ENCODE results near the gene KLHL3. TPM values are rescaled to one million over a fixed set of nuclear protein-coding genes. Genes with fewer than 3 reads are reported as not detected.

The KLHL3 gene
- total RNA-seq, 1 experiment from 2014 or later, result 0.58 TPM

GRCh38 chr5:137612576-137612975 lies 123.3 kb downstream of the KLHL3 start:
- POLR2A ChIA-PET (ENCODE audit: low non-redundant PET), result no interaction called here
- H3K36me3 ChIP-seq (ENCODE audit: insufficient read depth, low read length, poor library complexity, severe bottlenecking), result no peaks in the 10 kb centered on the region
- no peak overlapping the region for H3K27ac ChIP-seq (ENCODE audit: low read depth, low read length, poor library complexity, severe bottlenecking)
- no TSS peak for BruUV-seq (replicated peaks)
- no peaks in the 10 kb centered on the region for H3K4me1 ChIP-seq (ENCODE audit: insufficient read depth, low read length, poor library complexity, severe bottlenecking)
- TF ChIP-seq, protein P1, sequence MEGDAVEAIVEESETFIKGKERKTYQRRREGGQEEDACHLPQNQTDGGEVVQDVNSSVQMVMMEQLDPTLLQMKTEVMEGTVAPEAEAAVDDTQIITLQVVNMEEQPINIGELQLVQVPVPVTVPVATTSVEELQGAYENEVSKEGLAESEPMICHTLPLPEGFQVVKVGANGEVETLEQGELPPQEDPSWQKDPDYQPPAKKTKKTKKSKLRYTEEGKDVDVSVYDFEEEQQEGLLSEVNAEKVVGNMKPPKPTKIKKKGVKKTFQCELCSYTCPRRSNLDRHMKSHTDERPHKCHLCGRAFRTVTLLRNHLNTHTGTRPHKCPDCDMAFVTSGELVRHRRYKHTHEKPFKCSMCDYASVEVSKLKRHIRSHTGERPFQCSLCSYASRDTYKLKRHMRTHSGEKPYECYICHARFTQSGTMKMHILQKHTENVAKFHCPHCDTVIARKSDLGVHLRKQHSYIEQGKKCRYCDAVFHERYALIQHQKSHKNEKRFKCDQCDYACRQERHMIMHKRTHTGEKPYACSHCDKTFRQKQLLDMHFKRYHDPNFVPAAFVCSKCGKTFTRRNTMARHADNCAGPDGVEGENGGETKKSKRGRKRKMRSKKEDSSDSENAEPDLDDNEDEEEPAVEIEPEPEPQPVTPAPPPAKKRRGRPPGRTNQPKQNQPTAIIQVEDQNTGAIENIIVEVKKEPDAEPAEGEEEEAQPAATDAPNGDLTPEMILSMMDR (conservative IDR thresholded peaks at IDR 0.05; ENCODE audit: low read depth, low read length), result no peak
- TF ChIP-seq EZH2 (IDR thresholded peaks at IDR 0.05; ENCODE audit: borderline replicate concordance, low read depth, low read length, poor library complexity, severe bottlenecking), result no peak
- DNase-seq (ENCODE audit: low spot score), result no peak
- H3K27me3 ChIP-seq (replicated peaks; ENCODE audit: insufficient read depth, low read depth, low read length, poor library complexity), result peaks cover 1% of the 10 kb centered on the region
- no peak overlapping the region for H3K4me3 ChIP-seq (ENCODE audit: low read depth, low read length, poor library complexity, severe bottlenecking)
- CTCF ChIA-PET, result no interaction called here
- intact Hi-C loops (cut with micrococcal nuclease; ENCODE audit: unreplicated experiment), result no loop called here
- H3K9me3 ChIP-seq (ENCODE audit: low read depth, low read length, poor library complexity, severe bottlenecking), result no peaks in the 10 kb centered on the region

- Histone ChIP-seq H3K36me3 (ENCODE audit: insufficient read depth, low read length, poor library complexity, severe bottlenecking) (no peaks in the 10 kb centered on the region), H3K4me1 (ENCODE audit: insufficient read depth, low read length, poor library complexity, severe bottlenecking) (no peaks in the 10 kb centered on the region), H3K4me3 (ENCODE audit: low read depth, low read length, poor library complexity, severe bottlenecking) (no peak overlapping the region), H3K27ac (ENCODE audit: low read depth, low read length, poor library complexity, severe bottlenecking) (no peak overlapping the region), H3K9me3 (ENCODE audit: low read depth, low read length, poor library complexity, severe bottlenecking) (no peaks in the 10 kb centered on the region), H3K27me3 (replicated peaks; ENCODE audit: insufficient read depth, low read depth, low read length, poor library complexity) (peaks cover 8% of the 10 kb centered on the region)
- DNase-seq (ENCODE audit: low spot score), result no peak
- CTCF ChIA-PET, result no interaction called here
- no TSS peak for BruUV-seq (replicated peaks)
- intact Hi-C loops (cut with micrococcal nuclease; ENCODE audit: unreplicated experiment), result no loop called here
- POLR2A ChIA-PET (ENCODE audit: low non-redundant PET), result no interaction called here
- TF ChIP-seq, protein P1 (conservative IDR thresholded peaks at IDR 0.05; ENCODE audit: low read depth, low read length), result no peak
- TF ChIP-seq EZH2 (IDR thresholded peaks at IDR 0.05; ENCODE audit: borderline replicate concordance, low read depth, low read length, poor library complexity, severe bottlenecking), result no peak
Measured at GRCh38 chr5:137611794-137612435, 124.0 kb downstream of the KLHL3 start.

- Histone ChIP-seq H3K4me1 (ENCODE audit: insufficient read depth, low read length, poor library complexity, severe bottlenecking) (no peaks in the 10 kb centered on the region), H3K4me3 (ENCODE audit: low read depth, low read length, poor library complexity, severe bottlenecking) (no peak overlapping the region), H3K36me3 (ENCODE audit: insufficient read depth, low read length, poor library complexity, severe bottlenecking) (no peaks in the 10 kb centered on the region), H3K9me3 (ENCODE audit: low read depth, low read length, poor library complexity, severe bottlenecking) (no peaks in the 10 kb centered on the region), H3K27me3 (replicated peaks; ENCODE audit: insufficient read depth, low read depth, low read length, poor library complexity) (peaks cover 9% of the 10 kb centered on the region), H3K27ac (ENCODE audit: low read depth, low read length, poor library complexity, severe bottlenecking) (no peak overlapping the region)
- no peak for DNase-seq (ENCODE audit: low spot score)
- intact Hi-C loops (cut with micrococcal nuclease; ENCODE audit: unreplicated experiment), result no loop called here
- BruUV-seq (replicated peaks), result no TSS peak
- CTCF ChIA-PET, result no interaction called here
- TF ChIP-seq, protein P1 (conservative IDR thresholded peaks at IDR 0.05; ENCODE audit: low read depth, low read length), result no peak
- TF ChIP-seq EZH2 (IDR thresholded peaks at IDR 0.05; ENCODE audit: borderline replicate concordance, low read depth, low read length, poor library complexity, severe bottlenecking), result no peak
- POLR2A ChIA-PET (ENCODE audit: low non-redundant PET), result interaction anchor here (0.5 kb wide), 1 partner anchor 428 kb away, joined by 3 read pairs; no protein-coding TSS in a partner anchor
Measured at GRCh38 chr5:137611011-137611580, 124.8 kb downstream of the KLHL3 start.

Measured in A673 (cell line).